WERI-Rb-1 (cell line): ENCODE measurements around the gene SPEM3.

ENCODE experiments used
- DNase-seq: peaks from one replicate; pipeline ENCODE4 v3.0.0-alpha.2; 2020
- H3K27ac ChIP-seq: fragments of 250-450 bp; sonication (Bioruptor Pico); 2 replicates; pipeline ENCODE4 v1.5.1; 2020; ENCODE audit warnings: mild to moderate bottlenecking, moderate library complexity
- H3K27me3 ChIP-seq: fragments of 250-450 bp; sonication (Bioruptor Pico); 2 replicates; pipeline ENCODE4 v1.5.1; 2021; ENCODE audit warnings: mild to moderate bottlenecking, low read depth, moderate library complexity; ENCODE audit not compliant: insufficient read depth, severe bottlenecking
- H3K36me3 ChIP-seq: fragments of 250-450 bp; sonication (Bioruptor Pico); 2 replicates; pipeline ENCODE4 v1.5.1; 2020; ENCODE audit warnings: mild to moderate bottlenecking, moderate library complexity
- H3K4me3 ChIP-seq: 2 replicates; pipeline ENCODE4 v1.5.1; 2011; ENCODE audit warnings: low read depth, mild to moderate bottlenecking, control low read depth, low read length
- H3K9me3 ChIP-seq: fragments of 250-450 bp; sonication (Bioruptor Pico); 2 replicates; pipeline ENCODE4 v1.5.1; 2021; ENCODE audit warnings: mild to moderate bottlenecking, moderate library complexity; ENCODE audit not compliant: severe bottlenecking
- CTCF ChIP-seq: IDR thresholded peaks from 2 replicates; pipeline ENCODE4 v1.5.1; 2011; ENCODE audit warnings: low read depth, mild to moderate bottlenecking, control low read depth, inconsistent platforms, low read length

Gene SPEM3

GRCh38 chr17:7427549-7427948 lies 1.1 kb upstream of the SPEM3 start:
- Histone ChIP-seq H3K36me3 (no peaks in the 10 kb centered on the region), H3K9me3 (no peaks in the 10 kb centered on the region), H3K4me3 (no peak overlapping the region), H3K27ac (no peak overlapping the region), H3K27me3 (no peaks in the 10 kb centered on the region)
- no peak for DNase-seq
- TF ChIP-seq CTCF: no peak

DNA sequence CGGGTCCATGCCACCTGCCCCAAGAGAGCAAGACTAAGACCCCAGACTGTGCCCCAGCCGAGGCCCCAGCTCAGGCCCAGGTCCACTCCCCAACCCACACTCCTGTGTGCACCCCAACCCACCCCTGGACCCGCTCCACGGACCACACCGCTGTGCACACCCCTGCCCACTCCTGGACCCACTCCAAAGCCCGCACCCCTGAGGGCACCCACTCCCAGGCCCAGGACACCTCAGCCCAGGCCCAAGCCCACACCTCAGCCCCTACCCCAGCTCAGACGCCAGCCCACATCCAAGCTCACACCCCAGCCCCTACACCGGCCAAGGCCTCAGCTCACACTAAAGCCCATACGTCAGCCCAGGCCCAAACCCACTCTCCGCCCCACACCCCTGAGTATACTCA lies 1.1 kb downstream of the SPEM3 start:
- no peaks in the 10 kb centered on the region for H3K27me3 ChIP-seq
- H3K9me3 ChIP-seq: no peaks in the 10 kb centered on the region
- no peak for DNase-seq
- H3K27ac ChIP-seq: no peak overlapping the region
- no peak overlapping the region for H3K4me3 ChIP-seq
- no peak for TF ChIP-seq CTCF
- no peaks in the 10 kb centered on the region for H3K36me3 ChIP-seq

DNA sequence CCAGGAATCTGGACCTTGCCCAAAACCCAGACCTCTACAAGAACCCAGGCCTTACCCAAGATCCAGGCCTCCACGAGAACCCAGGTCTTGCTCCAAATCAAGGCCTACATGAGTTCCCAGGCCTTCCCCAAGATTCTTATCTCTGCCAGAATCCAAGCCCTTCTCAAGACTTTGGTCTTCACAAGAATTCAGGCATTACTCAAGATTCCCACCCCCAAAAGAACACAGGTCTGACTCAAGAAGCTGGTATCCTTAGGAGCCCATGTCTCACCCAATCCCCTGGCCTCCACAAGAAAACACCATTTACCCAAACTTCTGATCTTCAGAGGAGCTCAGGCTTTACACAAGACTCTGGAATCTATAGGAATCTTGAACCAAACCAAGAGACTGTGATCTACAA lies 2.6 kb downstream of the SPEM3 start:
- H3K9me3 ChIP-seq: no peaks in the 10 kb centered on the region
- TF ChIP-seq CTCF: no peak
- H3K27ac ChIP-seq: no peak overlapping the region
- H3K27me3 ChIP-seq: peaks cover 1% of the 10 kb centered on the region
- no peak for DNase-seq
- no peak overlapping the region for H3K4me3 ChIP-seq
- no peaks in the 10 kb centered on the region for H3K36me3 ChIP-seq

DNA sequence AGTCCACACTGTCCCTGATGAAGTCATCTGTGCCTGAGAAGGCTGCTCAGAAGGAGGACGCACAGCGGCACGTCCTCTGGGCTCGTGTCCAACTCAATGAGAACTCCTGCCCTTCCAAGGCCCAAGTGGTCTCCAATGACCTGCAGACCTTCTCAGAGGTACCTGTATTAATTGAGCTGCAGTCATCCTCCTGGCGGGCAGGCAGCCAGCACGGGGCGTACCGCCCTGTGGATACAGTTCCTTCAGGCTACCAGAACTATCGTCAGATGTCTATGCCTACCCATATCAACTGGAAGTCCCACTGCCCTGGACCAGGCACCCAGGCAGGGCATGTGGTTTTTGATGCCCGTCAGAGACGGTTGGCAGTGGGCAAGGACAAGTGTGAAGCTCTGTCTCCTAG lies 3.6 kb downstream of the SPEM3 start:
- no peak overlapping the region for H3K4me3 ChIP-seq
- H3K36me3 ChIP-seq: no peaks in the 10 kb centered on the region
- H3K9me3 ChIP-seq: no peaks in the 10 kb centered on the region
- H3K27me3 ChIP-seq: peaks cover 5% of the 10 kb centered on the region
- DNase-seq: no peak
- no peak for TF ChIP-seq CTCF
- no peak overlapping the region for H3K27ac ChIP-seq

DNA sequence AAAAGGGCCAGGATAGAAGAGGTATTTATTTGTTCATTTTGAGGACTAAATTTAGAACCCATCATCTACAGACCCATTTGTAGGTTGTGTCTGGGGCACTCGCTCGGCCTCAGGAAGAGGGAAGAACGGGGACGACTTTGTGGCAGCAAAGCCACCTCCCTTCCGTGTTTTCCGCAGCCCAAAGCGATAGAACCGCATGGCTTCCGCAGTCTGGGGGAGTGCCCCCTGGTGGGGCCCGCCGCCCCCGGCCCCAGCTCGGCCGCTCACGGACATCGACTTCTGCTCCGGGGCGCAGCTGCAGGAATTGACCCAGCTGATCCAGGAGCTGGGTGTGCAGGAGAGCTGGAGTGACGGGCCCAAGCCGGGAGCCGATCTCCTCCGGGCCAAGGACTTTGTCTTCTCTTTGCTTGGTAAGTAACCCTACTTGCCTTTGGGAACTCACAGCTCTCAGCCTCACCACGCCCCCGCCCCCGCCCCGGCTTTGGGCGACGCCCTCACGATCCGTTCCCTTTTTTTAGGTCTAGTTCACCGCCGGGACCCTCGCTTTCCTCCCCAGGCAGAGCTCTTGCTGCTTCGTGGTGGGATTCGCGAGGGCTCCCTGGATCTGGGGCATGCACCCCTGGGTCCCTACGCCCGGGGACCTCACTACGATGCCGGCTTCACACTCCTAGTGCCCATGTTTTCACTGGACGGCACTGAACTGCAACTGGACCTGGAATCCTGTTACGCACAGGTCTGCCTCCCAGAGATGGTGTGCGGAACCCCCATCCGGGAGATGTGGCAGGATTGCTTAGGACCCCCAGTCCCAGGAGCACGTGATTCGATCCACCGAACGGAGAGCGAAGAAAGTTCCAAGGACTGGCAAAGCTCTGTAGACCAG lies 7.3 kb downstream of the SPEM3 start:
- peak overlapping the region; percentile 47 for H3K4me3 ChIP-seq
- no peaks in the 10 kb centered on the region for H3K36me3 ChIP-seq
- H3K9me3 ChIP-seq: no peaks in the 10 kb centered on the region
- H3K27me3 ChIP-seq: peaks cover 12% of the 10 kb centered on the region
- peak overlapping the region; percentile 43 for H3K27ac ChIP-seq
- peak; percentile 38 for TF ChIP-seq CTCF
- DNase-seq: peak; percentile 49
